SK-N-MC (cell line): ENCODE results near the gene CXXC1.

ENCODE experiments used
- DNase-seq: peaks from one replicate; pipeline ENCODE4 v3.0.0-alpha.2; 2011; ENCODE audit warnings: low read depth, low spot score
- H3K27ac ChIP-seq: fragments of 200-600 bp; sonication (generic); 2 replicates; pipeline ENCODE4 v1.5.1; 2016; ENCODE audit warnings: mixed run types
- H3K36me3 ChIP-seq: fragments of 200-600 bp; sonication (generic); 2 replicates; pipeline ENCODE4 v1.6.1; 2017; ENCODE audit warnings: antibody characterized with exemption, low read length, mixed read lengths; ENCODE audit not compliant: insufficient read depth
- H3K4me3 ChIP-seq: fragments of 200-600 bp; sonication (generic); 2 replicates; pipeline ENCODE4 v1.5.1; 2016
- H3K9ac ChIP-seq: fragments of 200-600 bp; sonication (generic); 2 replicates; pipeline ENCODE4 v1.8.0; 2017; ENCODE audit warnings: mixed run types, mixed read lengths; ENCODE audit not compliant: insufficient read length
- H3K9me3 ChIP-seq: fragments of 200-600 bp; sonication (generic); 2 replicates; pipeline ENCODE4 v1.6.1; 2017; ENCODE audit warnings: low read depth, mild to moderate bottlenecking, antibody characterized with exemption, low read length, moderate library complexity, mixed read lengths
- EZH2 ChIP-seq: fragments of 200-600 bp; sonication (generic); IDR thresholded peaks from one replicate; pipeline ENCODE4 v1.6.1; 2017; ENCODE audit warnings: antibody characterized with exemption
- FOXP2 ChIP-seq: optimal IDR thresholded peaks from 2 replicates; pipeline ENCODE3; 2011; ENCODE audit warnings: mild to moderate bottlenecking, moderate library complexity; ENCODE audit not compliant: insufficient read depth; ENCODE audit errors: extremely low read length, control extremely low read depth
- POLR2AphosphoS5 ChIP-seq: IDR thresholded peaks from 2 replicates; pipeline ENCODE4 v1.6.1; 2012; ENCODE audit warnings: mild to moderate bottlenecking, low read depth, low read length, borderline replicate concordance

The CXXC1 gene

DNA sequence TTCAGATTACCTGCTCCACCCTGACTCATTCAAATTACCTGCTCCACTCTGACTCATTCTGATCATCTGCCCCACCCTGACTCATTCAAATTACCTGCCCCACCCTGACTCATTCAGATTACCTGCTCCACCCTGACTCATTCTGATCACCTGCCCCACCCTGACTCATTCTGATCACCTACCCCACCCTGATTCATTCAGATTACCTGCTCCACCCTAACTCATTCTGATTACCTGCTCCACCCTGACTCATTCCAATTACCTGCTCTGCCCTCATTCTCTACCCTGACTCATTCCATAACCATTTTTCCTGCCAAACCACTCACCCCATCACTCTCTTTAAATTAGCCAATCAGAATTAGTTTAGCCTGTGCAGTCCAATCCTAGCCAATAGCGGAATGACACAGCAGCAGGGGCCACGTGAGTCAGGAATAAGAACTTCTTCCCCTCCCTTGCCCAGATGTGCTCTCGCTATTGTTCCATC, 47.4 kb downstream of the CXXC1 start:
- Histone ChIP-seq H3K9me3 (no peaks in the 10 kb centered on the region), H3K4me3 (no peak overlapping the region), H3K27ac (no peak overlapping the region), H3K9ac (no peak overlapping the region), H3K36me3 (no peaks in the 10 kb centered on the region)
- DNase-seq = no peak
- TF ChIP-seq POLR2AphosphoS5 (no peak), EZH2 (no peak), FOXP2 (no peak)

DNA sequence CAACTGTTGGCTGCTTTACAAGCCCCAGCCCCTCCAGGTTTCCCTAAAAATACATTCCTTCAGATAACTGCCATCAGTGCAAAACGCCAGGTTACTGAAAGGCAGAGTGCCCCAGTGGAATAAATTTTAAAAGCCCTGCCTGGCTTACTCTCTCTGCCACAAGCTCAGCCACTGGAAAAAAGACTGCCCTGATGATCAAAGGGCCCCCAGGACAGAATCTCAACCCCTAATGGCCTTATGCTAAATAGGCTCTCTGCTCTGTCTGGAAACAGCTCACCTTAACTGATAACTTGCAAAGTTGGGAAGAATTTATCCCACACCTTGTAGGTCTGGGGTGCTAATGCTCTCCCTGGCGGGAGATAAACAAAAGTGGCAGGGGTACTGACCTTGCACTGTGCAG, 55.1 kb downstream of the CXXC1 start:
- no peak for DNase-seq
- Histone ChIP-seq H3K9me3 (no peaks in the 10 kb centered on the region), H3K4me3 (no peak overlapping the region), H3K36me3 (no peaks in the 10 kb centered on the region), H3K9ac (no peak overlapping the region), H3K27ac (no peak overlapping the region)
- TF ChIP-seq FOXP2 = no peak
- TF ChIP-seq POLR2AphosphoS5 = no peak
- TF ChIP-seq EZH2 = no peak
